Mesodermal cell (in vitro differentiated cells): ENCODE results near the gene TOMM40.
"Not testable (repeated sequence)": the region's sequence is repeated elsewhere in the genome, so short reads cannot be mapped to it uniquely, and the experiment has no call there.

Experiments
- H3K27ac ChIP-seq: 2 replicates; pipeline ENCODE4 v1.7.0; 2013; ENCODE audit warnings: mild to moderate bottlenecking, low read depth, low read length, moderate library complexity; ENCODE audit not compliant: severe bottlenecking
- H3K36me3 ChIP-seq: 2 replicates; pipeline ENCODE4 v1.7.1; 2013; ENCODE audit warnings: mild to moderate bottlenecking, low read length, moderate library complexity; ENCODE audit not compliant: control insufficient read depth, insufficient read depth
- H3K4me1 ChIP-seq: one replicate; pipeline ENCODE4 v1.7.1; 2013; ENCODE audit warnings: mild to moderate bottlenecking, low read length; ENCODE audit not compliant: insufficient read depth, control insufficient read depth, poor library complexity, severe bottlenecking
- H3K4me3 ChIP-seq: 2 replicates; pipeline ENCODE4 v1.7.0; 2013; ENCODE audit warnings: low read length, control low read depth, mild to moderate bottlenecking; ENCODE audit not compliant: insufficient read depth, poor library complexity, severe bottlenecking; ENCODE audit errors: extremely low read depth
- H3K9me3 ChIP-seq: 2 replicates; pipeline ENCODE4 v1.7.1; 2013; ENCODE audit warnings: mild to moderate bottlenecking, low read length, moderate library complexity; ENCODE audit not compliant: control insufficient read depth
- WGBS, 2 experiments: methylation state at CpG; one replicate each; pipeline ENCODE4 v1.1.5; 2013; ENCODE audit warnings: missing lambda C conversion rate in 2 of 2; ENCODE audit not compliant: insufficient coverage in 2 of 2; 5-methylcytosine and 5-hydroxymethylcytosine counted together

TOMM40 gene

DNA sequence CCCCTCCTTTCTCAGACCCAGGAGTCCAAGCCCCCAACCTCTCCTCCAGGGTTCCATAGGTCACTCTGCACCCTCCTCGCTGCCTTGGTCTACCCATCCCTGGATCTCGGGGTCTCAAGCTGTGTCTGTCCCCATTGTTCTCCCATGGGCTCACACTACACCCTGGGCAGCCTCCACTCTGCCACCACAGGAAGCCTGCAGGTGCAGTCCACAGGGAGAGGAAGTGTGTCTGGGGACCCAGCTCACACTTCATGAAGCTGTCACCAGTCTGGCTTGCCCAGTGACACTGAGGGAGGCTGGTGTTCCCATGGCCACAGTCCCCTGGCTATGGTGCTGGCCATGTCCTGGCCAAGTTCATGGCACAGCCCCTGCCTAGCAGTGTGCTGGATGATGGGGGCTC, 39.6 kb upstream of the TOMM40 start:
- Histone ChIP-seq H3K36me3 (peaks cover 59% of the 10 kb centered on the region), H3K4me3 (no peak overlapping the region)
- 100% methylated on average over 2 of the region's 2 CpGs; no CpG with 5 or more reads in 1 of the 2 experiments for WGBS, 2 experiments

DNA sequence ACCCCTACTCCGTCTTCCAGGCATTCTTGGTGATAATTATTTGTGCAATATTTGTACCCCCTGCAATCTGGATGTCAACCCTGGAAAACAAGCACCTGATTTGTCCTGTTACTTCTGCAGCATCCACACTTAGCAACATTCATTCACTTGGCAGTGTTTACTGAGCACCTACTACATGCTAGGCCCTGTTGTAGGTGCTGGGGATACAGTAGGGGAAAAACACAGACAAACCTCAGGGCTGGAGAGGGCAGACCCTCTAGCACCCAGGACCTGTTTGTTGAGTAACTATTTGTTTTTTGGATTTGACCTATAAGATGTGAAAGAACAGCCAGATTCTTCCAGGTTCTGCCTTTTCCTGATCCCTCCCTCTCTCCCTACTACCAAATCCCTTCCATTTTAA, 35.4 kb upstream of the TOMM40 start:
- Histone ChIP-seq H3K4me1 (peaks cover 12% of the 10 kb centered on the region), H3K27ac (no peak overlapping the region), H3K4me3 (no peak overlapping the region), H3K36me3 (peaks cover 92% of the 10 kb centered on the region), H3K9me3 (no peaks in the 10 kb centered on the region)
- WGBS, 2 experiments = no CpG with 5 or more reads among the region's 1 CpG

More for the DNA sequence above, 39.6 kb upstream of the TOMM40 start:
- Histone ChIP-seq H3K27ac (no peak overlapping the region), H3K4me1 (peaks cover 29% of the 10 kb centered on the region), H3K9me3 (no peaks in the 10 kb centered on the region)

DNA sequence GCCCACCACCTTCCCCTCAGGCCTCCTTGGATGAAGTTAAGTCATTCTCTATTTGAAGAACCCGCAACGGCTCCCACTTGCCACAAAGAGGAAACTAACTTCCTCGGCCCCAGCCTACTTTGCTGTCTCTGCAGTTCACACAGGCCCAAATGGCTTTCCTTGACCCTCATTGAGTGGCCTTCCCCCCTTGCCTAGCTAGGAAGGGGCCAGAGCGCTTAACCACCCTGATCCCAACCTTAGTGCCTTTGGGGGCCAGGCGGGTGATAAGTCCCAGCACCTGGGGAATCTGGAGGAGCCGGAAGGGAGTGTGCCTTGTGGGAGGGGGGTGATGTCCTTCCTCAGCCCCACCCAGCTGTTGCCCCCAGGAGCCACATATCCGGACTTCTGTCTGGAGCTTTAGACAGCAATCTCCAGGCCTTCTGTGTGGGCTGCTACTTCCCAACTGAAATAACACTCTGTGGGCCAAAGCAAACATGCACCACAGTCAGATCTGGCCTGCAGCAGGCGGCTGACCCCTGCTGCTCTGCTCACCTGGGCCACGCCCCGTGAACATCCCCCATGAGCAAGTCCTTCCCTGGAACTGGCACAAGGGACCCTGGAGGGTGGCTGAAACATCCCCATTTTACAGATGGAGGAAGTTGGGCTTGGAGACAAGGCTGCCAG, 34.5 kb upstream of the TOMM40 start:
- Histone ChIP-seq H3K36me3 (peaks cover 92% of the 10 kb centered on the region), H3K27ac (no peak overlapping the region), H3K9me3 (no peaks in the 10 kb centered on the region), H3K4me1 (peaks cover 7% of the 10 kb centered on the region), H3K4me3 (no peak overlapping the region)
- 92 to 94% methylated on average over 7 to 8 of the region's 10 CpGs for WGBS, 2 experiments

DNA sequence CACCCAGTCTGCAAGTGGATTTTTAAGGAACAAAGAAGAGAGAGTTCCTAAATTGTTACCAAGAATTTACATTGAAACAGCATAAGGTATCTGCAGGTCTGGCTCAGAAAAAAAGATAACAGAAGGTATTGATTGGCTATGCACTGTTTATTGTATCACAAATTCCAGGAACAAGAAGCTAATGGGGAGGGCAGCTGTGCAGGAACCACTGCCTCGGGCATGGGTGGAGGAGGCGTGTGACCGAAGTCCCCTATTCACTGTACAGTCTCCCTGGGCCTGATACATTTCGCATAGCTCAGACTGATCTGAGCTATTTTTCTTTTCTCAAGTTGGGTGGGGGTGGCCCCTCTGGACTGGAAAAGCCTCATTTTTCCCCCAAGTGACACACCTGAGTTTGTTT, 33.2 kb upstream of the TOMM40 start:
- Histone ChIP-seq H3K36me3 (peaks cover 91% of the 10 kb centered on the region), H3K4me1 (no peaks in the 10 kb centered on the region), H3K4me3 (no peak overlapping the region), H3K27ac (no peak overlapping the region), H3K9me3 (no peaks in the 10 kb centered on the region)
- WGBS, 2 experiments = 100% methylated on average over 4 of the region's 4 CpGs

DNA sequence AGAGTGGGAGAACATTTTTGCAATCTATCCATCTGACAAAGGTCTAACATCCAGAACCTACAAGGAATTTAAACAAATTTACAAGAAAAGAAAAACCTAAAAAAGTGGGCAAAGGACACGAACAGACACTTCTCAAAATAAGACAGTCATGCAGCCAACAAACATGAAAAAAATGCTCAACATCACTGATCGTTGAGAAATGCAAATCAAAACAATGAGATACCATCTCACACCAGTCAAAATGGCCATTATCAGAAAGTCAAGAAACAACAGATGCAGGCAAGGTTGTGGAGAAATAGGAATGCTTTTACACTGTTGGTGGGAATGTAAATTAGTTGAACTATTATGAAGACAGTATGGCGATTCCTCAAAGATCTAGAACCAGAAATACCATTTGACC, 29.5 kb upstream of the TOMM40 start:
- not testable (repeated sequence) for H3K4me1 ChIP-seq, H3K9me3 ChIP-seq, H3K27ac ChIP-seq, H3K4me3 ChIP-seq
- H3K36me3 ChIP-seq = peaks cover 87% of the 10 kb centered on the region
- WGBS, 2 experiments = 95% methylated on average over 2 of the region's 3 CpGs; no CpG with 5 or more reads in 1 of the 2 experiments

DNA sequence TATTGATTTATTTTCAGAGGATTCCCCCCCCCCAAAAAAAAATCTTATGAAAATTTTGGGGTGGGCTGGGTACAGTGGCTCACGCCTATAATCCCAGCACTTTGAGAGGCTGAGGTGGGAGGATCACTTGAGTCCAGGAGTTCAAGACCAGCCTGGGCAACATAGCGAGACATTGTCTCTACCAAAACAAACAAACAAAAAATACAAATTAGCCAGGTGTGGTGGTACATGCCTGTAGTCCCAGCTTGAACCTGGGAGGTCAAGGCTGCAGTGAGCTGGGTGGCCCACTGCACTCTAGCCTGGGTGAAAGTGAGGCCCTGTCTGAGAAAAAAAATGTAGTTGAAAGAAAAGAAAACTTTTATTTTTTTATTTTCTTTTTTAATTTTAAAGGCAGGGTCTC, 27.1 kb upstream of the TOMM40 start:
- Histone ChIP-seq H3K4me3 (no peak overlapping the region), H3K27ac (no peak overlapping the region), H3K36me3 (peaks cover 89% of the 10 kb centered on the region), H3K4me1 (no peaks in the 10 kb centered on the region), H3K9me3 (no peaks in the 10 kb centered on the region)
- WGBS, 2 experiments = no CpG with 5 or more reads among the region's 2 CpGs

DNA sequence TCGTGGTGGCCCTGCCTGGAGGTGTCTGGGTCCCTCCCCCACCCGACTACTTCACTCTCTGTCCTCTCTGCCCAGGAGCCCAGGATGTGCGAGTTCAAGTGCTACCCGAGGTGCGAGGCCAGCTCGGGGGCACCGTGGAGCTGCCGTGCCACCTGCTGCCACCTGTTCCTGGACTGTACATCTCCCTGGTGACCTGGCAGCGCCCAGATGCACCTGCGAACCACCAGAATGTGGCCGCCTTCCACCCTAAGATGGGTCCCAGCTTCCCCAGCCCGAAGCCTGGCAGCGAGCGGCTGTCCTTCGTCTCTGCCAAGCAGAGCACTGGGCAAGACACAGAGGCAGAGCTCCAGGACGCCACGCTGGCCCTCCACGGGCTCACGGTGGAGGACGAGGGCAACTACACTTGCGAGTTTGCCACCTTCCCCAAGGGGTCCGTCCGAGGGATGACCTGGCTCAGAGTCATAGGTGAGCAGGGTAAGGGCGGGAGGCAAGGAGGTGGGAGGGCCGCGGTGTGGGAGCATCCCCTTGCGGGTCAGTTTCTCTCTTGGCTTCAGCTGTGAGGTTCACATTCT, 25.8 kb upstream of the TOMM40 start:
- H3K9me3 ChIP-seq = no peaks in the 10 kb centered on the region
- H3K27ac ChIP-seq = no peak overlapping the region
- H3K4me1 ChIP-seq = no peaks in the 10 kb centered on the region
- WGBS, 2 experiments = 97 to 98% methylated on average over 26 to 27 of the region's 27 CpGs
- peaks cover 87% of the 10 kb centered on the region for H3K36me3 ChIP-seq
- no peak overlapping the region for H3K4me3 ChIP-seq

DNA sequence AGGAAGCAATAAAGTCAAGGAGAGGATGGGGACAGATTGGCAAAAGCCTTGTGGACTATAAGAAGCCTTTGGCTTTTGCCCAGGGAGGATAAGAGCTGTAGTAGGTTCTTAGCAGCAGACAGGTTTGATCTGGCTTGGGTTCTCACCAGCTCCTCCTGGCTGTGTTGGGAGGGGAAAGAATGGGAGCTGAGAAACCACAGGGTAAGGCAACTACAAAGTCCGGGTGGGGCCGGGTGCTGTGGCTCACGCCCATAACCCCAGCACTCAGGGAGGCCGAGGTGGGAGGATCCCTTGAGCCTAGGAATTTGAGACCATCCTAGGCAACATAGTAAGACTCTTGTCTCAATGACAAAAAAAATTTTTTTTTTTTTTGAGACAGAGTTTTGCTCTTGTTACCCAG, 24.4 kb upstream of the TOMM40 start:
- no peak overlapping the region for H3K27ac ChIP-seq
- no peaks in the 10 kb centered on the region for H3K4me1 ChIP-seq
- H3K36me3 ChIP-seq = peaks cover 86% of the 10 kb centered on the region
- H3K9me3 ChIP-seq = no peaks in the 10 kb centered on the region
- WGBS, 2 experiments = 92 to 100% methylated on average over 4 of the region's 4 CpGs
- no peak overlapping the region for H3K4me3 ChIP-seq

DNA sequence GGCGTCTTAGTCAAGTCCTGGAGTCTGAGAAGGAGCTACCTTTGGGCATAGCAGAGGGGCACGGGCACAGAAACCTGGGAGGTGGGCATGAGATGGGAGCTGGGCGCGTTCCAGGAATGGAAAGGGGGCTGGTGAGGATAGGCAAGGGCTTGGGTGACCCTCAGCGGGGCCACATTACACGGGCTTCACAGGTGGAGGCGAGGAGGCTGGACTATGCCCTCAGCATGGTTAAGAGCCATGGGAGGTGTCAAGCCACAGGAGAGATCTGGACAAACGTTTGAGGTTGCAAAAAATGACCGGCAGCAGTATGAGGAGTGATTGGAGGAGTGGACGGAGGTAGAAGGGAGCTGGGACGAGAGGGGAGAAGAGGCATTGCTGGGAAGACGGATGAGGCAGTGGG, 23.5 kb upstream of the TOMM40 start:
- Histone ChIP-seq H3K27ac (no peak overlapping the region), H3K36me3 (peaks cover 86% of the 10 kb centered on the region)

DNA sequence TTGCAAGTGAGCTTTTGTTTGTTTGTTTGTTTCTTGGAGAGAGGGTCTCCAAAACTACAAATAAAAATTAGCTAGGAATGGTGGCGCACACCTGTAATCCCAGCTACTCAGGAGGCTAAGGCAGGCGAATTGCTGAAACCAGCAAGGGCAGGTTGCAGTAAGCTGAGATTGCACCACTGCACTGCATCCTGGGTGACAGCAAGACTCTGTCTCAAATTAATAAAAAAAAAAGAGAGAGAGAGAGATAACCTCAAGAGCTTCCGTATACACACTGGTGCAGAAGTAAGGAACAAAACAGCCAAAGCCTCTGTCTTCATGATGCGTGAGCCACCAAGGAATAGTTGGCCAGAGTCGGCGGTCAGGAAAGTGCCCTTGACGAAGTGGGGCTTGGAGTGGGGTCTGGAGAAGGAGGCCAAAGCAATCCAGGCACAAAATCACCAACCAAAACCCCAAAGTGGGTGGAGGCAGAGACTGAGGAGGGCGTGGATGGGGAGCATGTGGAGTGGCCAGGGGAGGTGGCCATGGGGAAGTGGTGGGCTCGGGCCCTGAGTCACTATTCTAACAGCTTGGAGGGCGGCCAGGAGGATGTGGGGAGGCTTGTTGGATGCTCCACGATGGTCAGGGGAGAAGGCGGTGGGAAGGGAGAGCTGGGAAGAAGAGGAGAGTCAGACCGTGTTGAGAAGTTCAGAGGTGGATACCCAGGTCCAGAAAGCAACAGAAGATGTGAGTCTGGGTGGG, 21.2 kb upstream of the TOMM40 start:
- Histone ChIP-seq H3K27ac (no peak overlapping the region), H3K9me3 (no peaks in the 10 kb centered on the region), H3K4me3 (no peak overlapping the region), H3K36me3 (peaks cover 95% of the 10 kb centered on the region), H3K4me1 (peaks cover 20% of the 10 kb centered on the region)
- 96 to 97% methylated on average over 12 of the region's 13 CpGs for WGBS, 2 experiments

More for the DNA sequence above, 23.5 kb upstream of the TOMM40 start:
- H3K4me1 ChIP-seq = no peaks in the 10 kb centered on the region
- no peaks in the 10 kb centered on the region for H3K9me3 ChIP-seq
- WGBS, 2 experiments = 92 to 95% methylated on average over 12 of the region's 12 CpGs
- H3K4me3 ChIP-seq = no peak overlapping the region

DNA sequence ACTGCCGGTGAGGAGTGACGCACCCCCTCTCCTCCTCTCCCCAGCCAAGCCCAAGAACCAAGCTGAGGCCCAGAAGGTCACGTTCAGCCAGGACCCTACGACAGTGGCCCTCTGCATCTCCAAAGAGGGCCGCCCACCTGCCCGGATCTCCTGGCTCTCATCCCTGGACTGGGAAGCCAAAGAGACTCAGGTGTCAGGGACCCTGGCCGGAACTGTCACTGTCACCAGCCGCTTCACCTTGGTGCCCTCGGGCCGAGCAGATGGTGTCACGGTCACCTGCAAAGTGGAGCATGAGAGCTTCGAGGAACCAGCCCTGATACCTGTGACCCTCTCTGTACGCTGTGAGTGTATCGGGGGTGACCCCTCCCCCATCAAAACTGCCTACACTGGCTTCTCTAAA, 19.2 kb upstream of the TOMM40 start:
- 97 to 99% methylated on average over 14 of the region's 14 CpGs for WGBS, 2 experiments
- peaks cover 93% of the 10 kb centered on the region for H3K36me3 ChIP-seq
- no peaks in the 10 kb centered on the region for H3K9me3 ChIP-seq
- peaks cover 37% of the 10 kb centered on the region for H3K4me1 ChIP-seq
- H3K27ac ChIP-seq = no peak overlapping the region
- no peak overlapping the region for H3K4me3 ChIP-seq
